NCI-H1105 treated with DMSO at 0.1 percent for 48 hours (cell line): ENCODE results near the gene GLMP.

Source experiments
- DNase-seq: peaks from one replicate; lab custom pipeline; 2025; lab: John Stamatoyannopoulos, UW

The GLMP gene

DNA sequence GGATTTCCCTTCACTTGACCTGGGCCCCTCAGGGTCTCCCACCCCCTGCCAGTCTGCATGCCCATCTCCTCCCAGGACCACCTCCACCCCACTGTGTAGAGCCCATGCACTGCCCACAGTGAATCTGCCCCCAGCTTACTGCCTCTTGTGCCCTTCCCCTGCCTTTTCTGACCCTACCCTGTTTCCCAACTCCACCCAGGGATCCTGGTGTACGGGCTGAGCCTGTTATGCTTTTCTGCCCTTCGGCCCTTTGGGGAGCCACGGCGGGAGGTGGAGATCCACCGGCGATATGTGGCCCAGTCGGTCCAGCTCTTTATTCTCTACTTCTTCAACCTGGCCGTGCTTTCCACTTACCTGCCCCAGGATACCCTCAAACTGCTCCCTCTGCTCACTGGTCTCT lies 9.4 kb downstream of the GLMP start:
- DNase-seq = no peak

DNA sequence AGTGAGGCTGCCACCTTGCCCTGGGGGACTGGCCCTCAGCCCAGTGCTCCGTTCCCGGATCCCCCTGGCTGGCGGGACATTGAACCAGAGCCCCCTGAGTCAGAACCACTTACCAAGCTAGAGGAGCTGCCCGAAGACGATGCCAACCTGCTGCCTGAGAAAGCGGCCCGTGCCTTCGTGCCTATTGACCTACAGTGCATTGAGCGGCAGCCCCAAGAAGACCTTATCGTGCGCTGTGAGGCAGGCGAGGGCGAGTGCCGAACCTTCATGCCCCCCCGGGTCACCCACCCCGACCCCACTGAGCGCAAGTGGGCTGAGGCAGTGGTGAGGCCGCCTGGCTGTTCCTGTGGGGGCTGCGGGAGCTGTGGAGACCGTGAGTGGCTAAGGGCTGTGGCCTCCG lies 10.0 kb downstream of the GLMP start:
- no peak for DNase-seq

DNA sequence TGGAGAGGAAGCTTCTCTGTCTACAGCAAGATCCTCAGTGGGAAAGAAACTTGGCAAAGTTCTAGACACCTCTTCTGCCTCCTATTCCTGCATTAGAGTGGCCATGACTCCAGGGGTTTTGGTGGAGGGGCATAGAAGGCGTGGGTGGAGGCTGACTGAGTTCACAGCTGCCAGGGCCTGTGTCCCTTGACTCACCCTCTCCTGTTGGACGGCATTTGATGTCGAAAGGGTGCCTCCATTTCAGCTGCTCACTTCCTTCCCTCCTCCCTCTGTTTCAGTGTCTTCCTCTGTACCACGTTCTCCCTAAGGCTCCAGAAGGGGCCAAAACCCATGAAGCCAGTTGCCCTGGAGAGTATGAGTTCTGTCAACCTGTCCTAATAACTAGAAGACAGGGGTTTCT lies 10.7 kb downstream of the GLMP start:
- DNase-seq = no peak

DNA sequence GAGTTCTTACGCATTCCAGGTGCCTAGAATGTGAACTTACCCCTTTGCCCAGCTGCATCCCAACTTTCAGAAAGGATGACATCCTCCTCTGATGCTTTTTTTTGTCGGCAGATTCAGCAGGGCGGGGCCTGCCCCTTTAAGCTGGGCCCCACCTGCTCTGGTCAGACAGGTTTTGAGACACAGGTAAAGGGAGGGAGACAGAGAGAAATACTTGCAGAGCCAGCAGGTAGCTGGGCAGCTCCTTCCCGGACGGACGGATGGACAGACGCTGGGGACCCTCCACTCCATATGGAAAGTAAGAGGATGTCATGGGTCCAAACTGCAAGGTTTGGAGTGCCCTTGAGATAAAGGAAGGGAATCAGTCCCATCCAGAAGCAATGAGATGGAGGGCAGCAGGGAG lies 11.4 kb downstream of the GLMP start, which contains the start of gene TMEM79:
Gene TMEM79, plus strand, starts transcription at position 214 of the 400 bp plus-strand sequence. CDS start 902 bp downstream, outside the sequence.
- DNase-seq = no peak

DNA sequence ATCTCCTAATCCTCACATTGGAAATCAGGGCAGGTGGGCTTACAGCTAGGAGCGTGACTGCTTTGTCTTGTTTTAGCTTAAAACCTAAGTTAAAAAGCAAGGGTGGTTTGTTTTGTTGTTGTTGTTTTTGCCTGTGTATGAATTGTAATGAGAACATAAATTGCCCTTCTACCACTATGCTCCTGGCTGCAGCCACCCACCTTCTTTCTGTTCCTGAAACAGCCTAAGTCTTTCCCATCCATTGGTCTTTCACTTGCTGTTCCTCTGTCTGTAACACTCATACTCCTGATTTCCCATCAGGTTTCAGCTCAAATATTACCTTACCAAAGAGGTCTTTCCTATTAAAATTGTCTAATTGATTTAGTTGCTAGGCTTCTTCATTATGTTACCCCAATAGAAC lies 12.0 kb downstream of the GLMP start:
- no peak for DNase-seq

DNA sequence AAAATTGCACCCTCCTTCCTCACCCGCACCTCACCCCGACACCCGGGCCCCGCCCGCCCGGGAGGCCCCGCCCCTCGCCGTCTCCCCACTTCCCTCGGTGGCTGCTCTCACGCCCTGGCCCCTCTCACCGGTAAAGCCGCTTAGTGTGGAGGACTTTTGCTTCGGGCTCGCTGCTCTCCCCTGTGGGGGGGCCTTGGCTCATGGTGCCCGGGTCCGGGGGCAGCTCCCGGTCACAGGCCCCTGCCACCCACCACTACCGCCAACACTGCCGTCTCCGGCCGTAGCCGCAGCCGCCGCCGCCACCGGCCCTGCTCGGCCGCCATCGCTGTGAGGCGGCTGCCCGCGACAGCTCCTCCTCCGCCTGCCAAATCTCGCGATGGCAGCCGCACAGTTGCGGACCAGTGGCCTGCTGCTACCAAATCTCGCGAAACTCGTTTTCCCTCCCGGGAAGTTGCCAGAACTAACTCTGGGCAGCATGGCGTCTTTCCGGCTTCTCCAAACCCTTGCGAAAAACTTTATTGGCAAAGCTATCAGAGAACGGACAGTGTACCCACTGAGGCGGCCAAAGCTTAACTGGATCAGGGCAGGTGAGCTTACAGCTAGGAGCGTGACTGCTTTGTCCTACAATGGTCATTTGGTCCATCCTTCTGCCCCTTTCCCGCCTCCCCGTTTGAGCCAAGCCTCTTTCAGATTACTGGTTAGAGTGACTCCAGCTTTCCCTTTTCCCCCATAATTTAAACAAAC lies 12.8 kb downstream of the GLMP start, which contains the start of gene SMG5:
Gene SMG5, minus strand, starts transcription at position 347 of the 744 bp plus-strand sequence. Its CDS starts 145 bp downstream, at position 202.
- DNase-seq = peak; percentile 98

DNA sequence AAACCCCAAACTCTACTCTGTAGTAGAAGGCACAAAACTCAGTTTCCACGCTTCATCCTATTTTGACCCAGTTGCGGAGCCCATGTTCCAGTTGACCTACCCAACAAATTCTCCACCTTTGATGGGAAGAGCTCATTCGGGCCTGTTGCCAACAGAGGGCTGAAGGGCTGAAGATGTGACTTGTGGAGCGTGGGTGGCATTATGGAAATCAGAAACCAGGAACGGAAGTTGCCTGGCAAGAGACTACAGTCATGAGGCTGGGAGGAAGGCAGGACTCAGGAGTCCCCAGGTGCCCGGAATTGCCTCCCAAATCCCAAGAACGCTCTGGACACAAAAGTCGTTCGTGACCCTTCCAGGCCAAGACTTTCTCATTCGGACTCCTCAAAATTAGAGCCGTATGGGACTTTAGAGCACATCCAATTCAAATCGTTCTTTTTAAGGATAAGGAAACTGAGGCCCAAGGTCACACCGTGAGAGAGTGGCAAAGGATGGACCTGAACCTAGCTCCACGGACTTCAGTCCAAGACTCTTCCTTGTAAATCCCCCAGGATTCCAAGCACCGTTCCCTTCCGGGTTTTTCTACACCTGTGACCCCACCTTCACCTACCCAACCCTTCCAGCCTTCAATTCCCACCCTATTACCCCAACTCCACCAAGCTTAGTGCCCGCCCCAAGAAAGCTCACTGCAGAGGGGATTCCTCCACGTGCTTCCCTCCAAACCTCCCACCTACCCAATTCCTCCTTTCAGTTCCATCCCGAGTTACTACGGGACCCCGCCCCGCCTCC lies 13.6 kb downstream of the GLMP start:
- peak; percentile 55 for DNase-seq

DNA sequence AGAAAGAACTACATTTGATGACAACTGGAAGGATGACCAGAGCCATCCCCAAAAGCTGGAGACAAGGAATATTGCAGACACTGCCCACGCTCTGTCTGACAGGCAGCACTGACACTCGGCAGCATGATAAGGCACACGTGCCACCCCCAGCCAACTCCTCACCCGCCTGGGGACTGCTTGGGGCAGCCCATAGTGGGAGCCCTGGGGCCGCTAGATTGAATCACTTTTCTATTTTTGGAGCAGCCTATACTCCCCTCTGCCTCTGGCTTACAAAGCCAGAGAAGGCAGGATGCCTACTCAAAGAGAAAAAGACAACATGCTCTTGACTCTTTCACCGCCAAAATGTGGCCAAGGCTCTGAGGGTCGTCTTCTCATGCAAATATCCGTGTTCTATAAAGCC lies 14.2 kb downstream of the GLMP start:
- no peak for DNase-seq

DNA sequence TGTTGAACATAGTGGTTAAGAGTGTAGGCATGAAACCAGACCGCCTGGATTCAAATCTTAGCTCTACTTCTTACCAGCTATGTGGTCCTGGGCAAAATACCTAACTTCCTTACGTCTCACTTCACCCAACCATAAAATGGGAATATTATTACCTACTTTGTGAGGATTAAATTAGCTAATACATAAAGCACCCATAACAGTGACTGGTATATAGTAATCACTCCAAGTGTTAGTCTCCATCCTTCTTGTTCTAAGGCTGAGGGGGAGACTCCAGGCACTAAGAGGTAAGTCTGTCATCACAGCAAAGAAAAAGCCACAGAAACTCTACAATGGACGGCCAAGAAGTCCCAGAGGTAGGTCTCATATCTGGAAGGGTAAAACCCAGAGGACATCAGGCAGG lies 15.6 kb downstream of the GLMP start:
- no peak for DNase-seq

DNA sequence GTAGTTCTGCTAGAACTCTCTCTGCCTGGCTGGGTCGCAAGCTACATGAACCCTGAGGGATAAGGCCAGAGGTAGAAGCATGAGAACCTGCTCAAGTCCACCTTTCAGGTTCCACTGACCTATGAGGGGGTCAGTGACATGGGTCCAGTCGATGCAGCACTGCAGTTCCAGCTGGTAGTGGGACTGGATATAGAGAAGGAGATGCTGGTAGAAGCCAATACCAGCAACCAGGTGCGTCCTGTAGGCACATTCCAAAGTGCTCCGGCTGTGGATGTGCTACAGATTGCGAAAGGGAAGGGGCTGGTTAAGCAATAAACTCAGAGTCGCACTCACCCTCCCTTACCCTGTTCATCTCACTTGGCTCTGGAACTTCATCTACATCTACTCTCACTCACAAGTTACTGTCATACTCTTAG lies 18.5 kb downstream of the GLMP start:
- no peak for DNase-seq

DNA sequence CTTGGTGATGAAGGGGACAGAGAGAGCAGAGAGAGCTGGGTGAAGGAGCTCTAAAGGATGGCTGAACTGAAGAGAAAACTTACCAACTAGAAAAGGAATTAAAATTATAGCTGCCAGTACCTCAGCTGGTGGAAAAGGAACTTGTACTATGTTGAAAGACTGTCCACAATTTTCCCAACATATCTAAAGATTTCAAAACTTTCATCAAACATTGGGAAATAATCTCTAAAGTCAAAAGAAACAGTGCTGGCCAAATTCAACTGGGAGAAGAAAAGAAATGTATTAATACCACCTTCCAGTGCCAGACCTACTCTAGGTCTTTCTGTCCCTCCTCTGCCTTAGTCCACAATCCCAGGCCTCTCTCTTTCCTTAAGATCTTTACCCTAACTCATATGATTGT lies 18.9 kb downstream of the GLMP start:
- no peak for DNase-seq

DNA sequence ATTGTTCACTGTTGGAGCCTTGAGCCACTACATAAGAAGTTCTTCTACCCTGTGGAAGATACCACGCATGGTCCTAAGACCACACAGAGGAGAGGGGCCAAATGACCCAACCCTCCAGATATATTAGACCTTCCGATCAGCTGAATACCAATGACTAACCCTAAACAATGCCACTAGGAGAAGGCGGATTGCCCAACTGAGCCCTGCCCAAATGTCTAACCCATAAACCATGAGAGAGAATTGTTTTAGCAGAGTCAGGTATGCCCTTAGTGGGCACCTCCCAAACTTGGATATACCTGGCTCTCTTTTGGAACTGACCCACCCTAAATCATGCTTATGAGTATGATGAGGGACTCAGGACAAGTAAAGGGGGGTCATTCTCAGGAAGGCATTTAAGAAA lies 25.2 kb downstream of the GLMP start:
- no peak for DNase-seq

DNA sequence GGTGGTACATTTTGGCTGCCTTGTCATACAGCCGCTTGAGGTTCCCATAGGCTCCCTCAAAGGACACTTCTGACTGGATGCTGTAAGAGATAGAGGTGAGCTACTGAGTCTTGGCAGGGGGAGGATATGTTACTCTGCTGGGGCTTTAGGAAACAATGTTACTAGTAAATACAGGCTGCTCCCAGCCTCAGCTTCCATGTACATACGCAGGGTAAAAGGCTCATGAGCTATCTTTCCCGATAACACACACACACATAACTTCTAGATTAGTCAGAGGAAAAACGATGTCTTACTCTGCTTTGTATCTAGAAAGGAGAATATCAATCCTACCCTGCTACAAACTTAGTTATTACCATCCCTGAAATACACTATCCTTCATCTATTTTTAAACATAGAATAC lies 27.1 kb downstream of the GLMP start:
- no peak for DNase-seq

DNA sequence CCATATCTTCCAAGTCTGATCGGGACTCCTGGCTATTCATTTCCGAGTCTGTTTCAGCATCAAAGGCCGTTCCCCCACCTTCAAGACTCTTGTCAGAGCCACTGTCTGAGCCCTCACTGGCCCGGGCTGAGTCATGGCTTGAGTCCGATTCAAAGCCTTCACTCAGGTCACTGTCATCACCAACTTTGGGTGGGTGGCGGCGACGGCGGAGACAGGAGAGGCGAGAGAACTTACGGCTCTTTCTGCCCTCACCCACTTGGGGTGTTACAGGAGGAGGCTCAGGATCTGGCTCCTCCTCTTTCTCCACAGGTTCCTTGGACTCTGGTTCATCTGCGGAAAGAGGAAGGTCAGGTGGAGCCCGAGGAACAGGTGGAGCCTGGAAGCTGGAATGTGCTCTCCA lies 29.4 kb downstream of the GLMP start:
- DNase-seq = no peak

DNA sequence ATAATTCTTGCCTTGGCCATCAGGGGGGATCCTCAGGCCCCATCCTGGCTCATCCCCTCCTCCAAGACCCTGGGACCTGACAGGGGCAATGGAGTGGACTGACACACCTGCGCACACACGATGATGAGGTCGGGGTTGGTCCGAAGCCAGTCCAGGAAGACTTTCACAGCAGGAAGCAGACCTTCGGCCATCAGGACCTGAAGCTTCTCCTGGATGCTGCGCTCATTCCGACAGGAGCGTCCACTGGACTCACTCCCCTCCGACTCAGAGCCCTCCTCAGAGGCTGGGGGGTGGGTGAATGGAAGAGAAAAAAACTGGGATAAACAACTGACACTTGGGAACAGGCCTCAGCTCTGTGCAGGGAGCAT lies 32.2 kb downstream of the GLMP start:
- DNase-seq = no peak

DNA sequence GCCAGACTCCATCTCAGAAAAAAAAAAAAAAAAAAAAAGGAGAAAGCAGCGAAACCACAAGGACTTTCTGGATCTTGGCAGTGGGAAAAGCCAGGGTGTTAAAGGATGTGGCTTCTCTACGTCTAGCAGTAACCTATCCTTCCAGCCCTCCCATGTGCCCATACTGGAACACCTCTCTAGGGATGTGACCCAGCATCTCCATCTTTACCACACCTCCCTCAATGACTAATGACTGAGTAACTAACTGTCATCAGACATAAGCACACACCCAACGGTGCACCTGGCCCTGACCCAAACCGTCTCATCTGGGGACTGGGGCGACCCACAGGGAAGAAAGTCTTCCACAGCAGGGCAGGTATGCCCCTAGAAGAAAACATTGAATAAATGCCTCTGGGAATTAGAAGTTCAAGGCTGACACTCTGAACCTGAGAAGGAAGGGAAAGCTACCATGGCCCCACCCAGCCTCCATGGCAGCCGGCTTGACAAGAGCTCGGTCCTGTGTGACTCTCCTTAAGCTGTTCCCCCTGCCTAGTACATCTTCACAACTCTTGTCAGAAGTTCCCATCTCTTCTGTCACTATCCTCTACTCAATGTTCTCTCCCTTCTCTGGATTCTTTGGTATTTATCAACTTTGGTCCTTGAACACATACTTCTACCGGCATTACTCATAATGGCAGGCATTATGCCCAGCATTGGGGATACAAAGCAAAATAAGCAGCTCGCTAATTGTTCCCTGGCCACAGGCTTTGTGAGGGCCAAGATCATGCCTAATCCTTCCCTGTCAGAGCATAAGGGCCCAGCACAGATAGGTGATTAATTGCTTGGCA lies 32.8 kb downstream of the GLMP start:
- DNase-seq = no peak

DNA sequence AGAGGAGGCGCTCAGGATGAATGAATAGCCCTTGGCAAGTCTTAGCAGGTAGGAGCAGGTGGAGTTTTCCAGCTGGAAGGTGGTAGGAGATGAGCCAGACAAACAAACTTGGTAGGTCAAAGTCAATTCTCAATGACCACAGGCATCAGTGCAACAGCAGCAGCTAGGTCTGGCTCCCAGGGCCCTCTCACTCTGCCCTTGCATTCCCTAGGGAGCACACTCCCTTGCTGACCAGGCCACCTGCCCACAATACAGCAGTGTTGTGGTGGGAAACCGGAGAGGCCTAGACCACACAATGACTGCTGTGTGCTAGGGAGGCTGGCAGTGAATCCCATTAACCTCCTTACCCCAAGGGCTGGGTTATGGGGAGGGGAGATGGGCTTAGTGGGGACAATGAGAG lies 34.6 kb downstream of the GLMP start:
- no peak for DNase-seq

DNA sequence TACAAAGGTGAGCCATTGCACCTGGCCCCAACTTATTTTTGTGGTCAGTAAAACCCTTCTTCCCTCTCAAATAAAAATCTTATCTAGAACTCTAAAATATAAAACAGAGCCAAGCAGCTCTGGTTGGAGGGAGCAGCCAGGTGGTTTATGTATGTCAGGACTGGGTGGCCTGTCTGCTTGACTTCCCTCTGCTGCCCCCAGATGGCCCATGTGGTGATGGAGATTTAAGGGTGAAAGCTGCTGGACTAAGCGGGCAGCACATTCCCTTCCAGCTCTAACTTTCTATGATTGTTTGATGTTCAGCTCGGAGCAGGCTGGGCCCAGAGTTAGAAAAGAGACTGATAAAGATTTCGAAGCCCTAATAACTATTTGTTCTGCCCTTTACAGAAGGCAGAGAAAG lies 35.7 kb downstream of the GLMP start:
- DNase-seq = no peak

DNA sequence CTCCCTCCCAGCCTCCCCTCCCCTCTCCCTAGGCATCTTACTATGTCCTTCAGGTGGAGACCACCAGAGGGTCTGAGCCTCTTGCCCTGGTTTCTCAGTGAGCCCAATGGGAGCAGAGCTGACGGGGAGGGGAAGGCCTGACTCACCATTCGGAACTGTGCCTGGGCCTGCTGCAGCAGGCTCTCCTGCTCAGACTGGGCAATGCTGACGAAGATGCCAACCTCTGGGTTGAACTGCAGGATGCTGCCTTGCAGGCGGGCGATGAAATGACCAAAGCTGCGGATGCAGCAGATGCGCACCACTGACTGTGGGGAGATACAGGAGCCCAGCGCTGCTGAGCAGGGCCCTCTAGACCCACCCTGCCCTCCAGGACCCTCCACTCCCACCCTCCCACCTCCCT lies 36.6 kb downstream of the GLMP start:
- DNase-seq = no peak

DNA sequence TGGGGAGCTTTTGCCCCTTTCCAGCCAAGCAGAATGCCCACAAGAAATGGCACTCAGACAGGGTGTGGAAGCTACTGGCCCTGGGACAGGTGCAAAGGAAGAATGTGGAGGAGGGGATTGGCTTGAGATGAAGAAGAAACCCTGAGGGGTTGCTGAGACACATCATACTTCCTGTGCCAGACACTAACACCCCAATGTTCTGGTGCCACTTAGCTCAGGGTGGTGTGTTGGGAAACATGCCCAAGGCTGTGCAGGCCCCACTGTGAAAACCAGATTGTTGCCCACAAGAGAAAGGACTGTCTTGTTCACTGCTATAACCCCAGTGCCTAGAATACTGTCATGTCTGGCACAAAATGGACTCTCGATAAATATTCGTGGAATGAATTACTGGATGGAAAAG lies 37.8 kb downstream of the GLMP start:
- DNase-seq = no peak

DNA sequence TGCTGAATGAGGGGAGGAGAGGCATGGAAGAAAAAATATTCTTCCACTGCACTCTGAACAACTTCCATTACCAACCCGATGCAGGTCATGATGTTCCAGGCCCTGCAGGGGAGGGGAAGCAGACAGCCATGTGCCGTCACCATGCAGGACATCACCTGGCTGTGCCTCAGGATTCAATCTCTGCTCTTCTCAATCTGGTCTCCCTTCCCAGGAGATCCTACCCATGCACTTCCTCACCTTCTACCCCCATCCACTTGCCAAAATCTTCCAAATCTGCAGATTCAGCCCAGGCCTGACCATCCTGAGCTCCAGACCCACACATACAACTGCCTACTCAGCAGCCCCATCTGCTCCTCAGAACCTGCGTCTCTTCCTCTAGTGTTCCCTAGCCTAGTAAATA lies 41.8 kb downstream of the GLMP start:
- DNase-seq = no peak

DNA sequence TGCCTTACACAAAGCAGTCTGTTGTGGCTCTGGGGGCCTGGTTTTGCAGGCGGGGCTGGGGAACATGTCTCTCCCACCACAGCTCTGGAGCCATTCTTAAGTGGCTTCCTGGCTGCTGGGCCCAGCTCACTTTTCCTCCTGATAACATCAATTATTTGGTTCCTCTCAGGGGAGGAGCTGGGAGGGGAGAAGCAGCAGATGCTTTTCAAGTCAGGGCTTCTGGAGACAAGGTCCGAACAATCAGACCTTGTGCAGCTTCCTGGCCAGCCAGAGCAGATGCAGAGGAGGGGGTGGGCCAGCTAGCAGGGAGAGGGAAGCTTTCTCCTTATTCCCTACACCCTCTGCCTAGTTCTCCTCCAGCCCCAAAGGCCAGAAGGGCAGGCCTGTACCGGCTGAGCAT lies 44.0 kb downstream of the GLMP start:
- no peak for DNase-seq

DNA sequence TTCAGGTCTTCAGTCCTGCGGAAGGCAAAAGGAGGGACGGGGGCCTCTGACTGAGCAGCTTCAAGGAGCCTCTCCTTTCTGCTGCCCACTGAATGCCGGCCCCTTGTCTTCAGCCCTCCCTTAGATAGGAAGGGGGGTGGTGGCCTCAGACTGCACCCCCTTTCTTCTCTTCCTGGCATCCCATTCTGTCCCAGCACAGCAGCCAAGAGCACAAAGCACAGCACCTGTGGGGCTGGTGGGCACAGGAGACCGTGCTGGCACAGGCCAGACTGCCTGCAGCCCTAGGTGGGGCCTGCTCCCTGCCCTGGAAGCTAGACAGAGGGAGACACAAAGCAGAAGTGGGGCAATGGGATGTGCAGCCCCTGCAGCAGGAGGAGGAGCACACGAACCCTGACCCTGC lies 45.9 kb downstream of the GLMP start:
- no peak for DNase-seq
